Astrocyte of the spinal cord (primary cell): ENCODE data around the gene BNC2.
A peak's percentile ranks its signal among the peaks of the same experiment; 100 is the strongest.
"Not testable (repeated sequence)": the region's sequence is repeated elsewhere in the genome, so short reads cannot be mapped to it uniquely, and the experiment has no call there.

Experiments
- DNase-seq: peaks from one replicate; pipeline ENCODE4 v3.0.0; 2011; ENCODE audit warnings: low read depth, low spot score
- H3K4me3 ChIP-seq: 2 replicates; pipeline ENCODE4 v1.5.1; 2011; ENCODE audit warnings: low read depth, mild to moderate bottlenecking, low read length, moderate library complexity
- CTCF ChIP-seq: IDR thresholded peaks from 2 replicates; pipeline ENCODE4 v1.5.1; 2012; ENCODE audit warnings: low read depth, mild to moderate bottlenecking, low read length, inconsistent platforms
- in situ Hi-C: cut with HindIII; loops from 2 replicates; pipeline ENCODE4 v1.10.0; 2017; ENCODE audit warnings: low sequenced_read_pairs

Gene BNC2

GRCh38 chr9:16543225-16543624, 327.2 kb downstream of the BNC2 start:
- DNase-seq, result no peak
- no peak for TF ChIP-seq CTCF
- in situ Hi-C loops, result no loop called here
- no peak overlapping the region for H3K4me3 ChIP-seq

DNA sequence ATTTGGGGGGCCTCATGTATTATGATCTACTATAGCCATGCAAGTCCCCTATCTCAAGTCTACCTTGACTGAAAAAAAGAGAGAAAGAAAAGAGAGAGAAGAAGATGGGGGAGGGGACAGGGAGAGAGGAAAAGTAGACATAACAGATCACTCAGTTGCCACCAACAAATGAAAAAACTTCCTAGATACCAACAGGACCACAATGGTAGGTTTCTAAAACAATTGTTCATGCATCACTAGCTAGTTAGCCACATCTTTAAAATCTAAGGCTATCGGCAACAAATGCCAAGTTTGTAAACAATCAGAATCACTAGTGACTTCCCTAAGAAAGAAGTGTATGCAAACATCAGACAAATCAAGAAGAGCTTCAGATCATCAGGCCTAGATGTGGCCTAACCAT, 328.2 kb downstream of the BNC2 start:
- in situ Hi-C loops, result no loop called here
- TF ChIP-seq CTCF, result no peak
- DNase-seq, result no peak
- H3K4me3 ChIP-seq, result no peak overlapping the region

DNA sequence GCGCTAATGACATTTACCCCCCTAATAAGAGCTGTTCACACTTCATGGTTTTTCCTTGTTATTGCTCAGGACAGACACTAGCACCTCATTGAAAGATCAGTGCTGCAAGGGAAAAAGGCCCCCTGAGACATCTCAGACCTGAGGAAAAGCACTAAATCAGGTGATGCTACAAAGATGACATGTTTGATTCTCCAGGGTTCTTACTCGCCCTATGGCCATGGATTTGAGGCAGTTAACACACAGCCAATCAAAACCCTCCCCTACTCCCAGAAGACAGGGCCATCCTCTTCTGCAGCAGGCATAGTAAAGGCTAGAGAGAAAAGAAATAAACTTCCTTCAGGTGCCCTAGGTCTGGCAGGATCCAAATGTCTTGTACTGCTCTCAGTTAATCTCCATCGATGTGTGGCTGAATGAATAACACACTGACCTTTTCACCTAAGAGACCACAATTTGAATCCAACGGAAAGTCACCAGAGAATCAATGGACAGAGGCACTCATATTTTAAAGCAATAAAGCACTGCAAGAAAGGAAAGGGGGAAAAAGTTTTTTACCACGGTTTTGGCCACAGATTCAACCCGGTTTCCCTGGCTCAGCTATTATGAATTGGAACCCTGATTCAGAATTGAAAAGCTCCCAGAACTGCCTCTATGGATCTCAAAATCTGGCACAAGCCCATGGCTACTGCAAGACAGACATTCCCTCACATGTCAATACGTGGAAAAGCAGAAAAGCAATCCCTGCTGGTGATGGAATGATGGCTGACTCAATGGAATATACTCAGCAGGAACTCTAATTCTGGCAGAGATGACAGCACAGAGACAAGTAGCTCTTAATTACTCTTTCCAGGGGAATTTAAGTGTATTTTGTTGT, 329.5 kb downstream of the BNC2 start:
- H3K4me3 ChIP-seq, result no peak overlapping the region
- TF ChIP-seq CTCF, result no peak
- in situ Hi-C loops, result no loop called here
- peak; percentile 71 for DNase-seq

GRCh38 chr9:16539626-16540025, 330.8 kb downstream of the BNC2 start:
- in situ Hi-C loops, DNase-seq, H3K4me3 ChIP-seq: not testable (repeated sequence)

- H3K4me3 ChIP-seq, result no peak overlapping the region
- TF ChIP-seq CTCF, result no peak
- DNase-seq, result no peak
- in situ Hi-C loops, result no loop called here
Observed at GRCh38 chr9:16535555-16535954, 334.9 kb downstream of the BNC2 start.

- no peak overlapping the region for H3K4me3 ChIP-seq
- no peak for TF ChIP-seq CTCF
- in situ Hi-C loops, result no loop called here
- peak; percentile 82 for DNase-seq
Observed at GRCh38 chr9:16532681-16533450, 337.6 kb downstream of the BNC2 start.

DNA sequence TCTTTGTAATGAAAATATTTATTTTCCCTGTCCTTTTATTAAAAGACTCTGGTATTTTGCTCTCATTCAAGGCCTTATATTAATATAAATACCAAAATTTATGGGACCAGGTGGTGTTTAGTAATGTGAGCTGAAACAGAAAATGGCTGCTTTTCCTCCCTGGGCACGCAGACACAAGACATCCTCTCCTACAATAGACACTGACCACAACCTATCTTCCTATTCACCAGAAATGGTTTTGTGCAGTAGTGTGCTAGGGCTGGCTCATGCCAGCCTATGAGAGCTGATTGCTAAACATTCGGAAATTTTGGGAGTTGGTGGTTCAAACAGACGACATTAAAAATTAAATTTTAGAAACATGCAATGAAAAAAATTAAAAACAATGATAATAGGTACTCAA, 338.2 kb downstream of the BNC2 start:
- no peak for DNase-seq
- H3K4me3 ChIP-seq, result no peak overlapping the region
- in situ Hi-C loops, result no loop called here
- no peak for TF ChIP-seq CTCF
